NCI-H1417 treated with DMSO at 0.1 percent for 48 hours (cell line): ENCODE measurements around the gene ZDHHC8.

ENCODE experiments used
- DNase-seq: peaks from one replicate; lab custom pipeline; 2025; lab: John Stamatoyannopoulos, UW

ZDHHC8 gene

GRCh38 chr22:20131597-20131858, at the start of gene ZDHHC8:
Gene ZDHHC8, plus strand, starts transcription at chr22:20131804. Its CDS starts 144 bp downstream, at chr22:20131948.
- no peak for DNase-seq

DNA sequence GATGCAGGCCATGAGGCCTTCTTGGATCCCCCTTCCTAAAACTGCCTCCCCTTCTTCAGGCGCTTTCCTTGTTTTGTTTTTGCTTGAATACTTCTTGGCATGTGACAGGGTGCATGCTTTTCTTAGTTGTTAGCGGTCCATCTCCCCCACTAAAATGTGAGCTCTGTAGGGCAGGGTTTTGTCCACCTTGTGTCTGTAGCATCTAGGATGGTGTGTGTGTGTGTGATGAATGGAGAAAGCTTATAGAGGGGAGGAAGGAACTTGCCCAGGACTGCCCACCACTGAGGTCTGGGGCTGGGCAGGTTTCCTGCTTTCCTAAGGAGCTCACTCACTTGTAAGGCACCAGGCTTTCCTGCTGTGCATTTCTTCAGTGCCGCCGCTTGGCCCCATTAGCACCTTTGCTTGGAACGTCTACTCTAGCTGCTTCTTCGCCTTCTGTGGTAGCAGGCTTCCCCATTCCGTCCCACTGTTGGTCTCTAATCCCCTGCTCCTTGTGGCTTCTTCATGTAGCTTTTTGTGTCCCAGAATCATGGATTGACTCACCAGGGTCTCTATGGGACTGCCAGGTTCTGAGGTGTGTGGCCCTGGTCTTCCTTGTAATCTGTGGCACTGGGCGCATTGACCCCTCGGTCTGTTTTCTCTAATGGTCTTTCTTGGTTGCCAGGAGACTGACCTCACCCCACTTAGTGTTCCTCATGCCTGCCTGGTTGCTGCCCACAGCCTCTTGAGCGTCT, 48.3 kb upstream of the ZDHHC8 start:
- DNase-seq = no peak

DNA sequence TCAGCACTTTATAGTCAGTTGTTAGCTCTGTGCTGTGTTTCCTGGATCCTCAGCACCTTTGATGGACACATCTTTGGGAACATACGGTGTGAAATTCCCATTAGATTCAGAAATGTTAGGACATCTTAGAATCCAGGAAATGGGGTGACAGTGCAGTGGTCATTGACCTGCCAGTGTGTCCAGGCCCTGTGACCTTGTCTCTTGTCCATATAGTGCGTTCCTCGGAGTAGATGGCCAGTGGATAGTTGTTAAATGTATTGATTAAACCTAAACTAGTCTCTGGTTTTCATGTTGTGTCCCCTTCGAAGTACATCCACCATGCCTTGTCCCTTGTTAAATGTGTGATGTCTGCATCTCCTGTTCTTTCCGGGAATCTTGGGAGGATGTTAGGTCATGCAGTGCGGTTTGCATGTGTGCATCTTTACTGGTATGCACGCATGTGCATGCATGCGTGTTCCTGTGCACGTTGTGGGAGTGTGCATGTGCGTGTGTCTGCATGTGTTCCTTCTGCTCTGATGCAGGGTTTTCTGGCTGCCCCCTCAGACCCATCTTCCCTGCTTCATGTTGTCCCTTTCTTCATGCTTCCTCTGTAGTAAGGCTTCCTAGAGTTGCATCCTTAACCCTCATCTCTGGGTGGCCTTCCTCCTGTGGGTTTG, 47.6 kb upstream of the ZDHHC8 start:
- no peak for DNase-seq

DNA sequence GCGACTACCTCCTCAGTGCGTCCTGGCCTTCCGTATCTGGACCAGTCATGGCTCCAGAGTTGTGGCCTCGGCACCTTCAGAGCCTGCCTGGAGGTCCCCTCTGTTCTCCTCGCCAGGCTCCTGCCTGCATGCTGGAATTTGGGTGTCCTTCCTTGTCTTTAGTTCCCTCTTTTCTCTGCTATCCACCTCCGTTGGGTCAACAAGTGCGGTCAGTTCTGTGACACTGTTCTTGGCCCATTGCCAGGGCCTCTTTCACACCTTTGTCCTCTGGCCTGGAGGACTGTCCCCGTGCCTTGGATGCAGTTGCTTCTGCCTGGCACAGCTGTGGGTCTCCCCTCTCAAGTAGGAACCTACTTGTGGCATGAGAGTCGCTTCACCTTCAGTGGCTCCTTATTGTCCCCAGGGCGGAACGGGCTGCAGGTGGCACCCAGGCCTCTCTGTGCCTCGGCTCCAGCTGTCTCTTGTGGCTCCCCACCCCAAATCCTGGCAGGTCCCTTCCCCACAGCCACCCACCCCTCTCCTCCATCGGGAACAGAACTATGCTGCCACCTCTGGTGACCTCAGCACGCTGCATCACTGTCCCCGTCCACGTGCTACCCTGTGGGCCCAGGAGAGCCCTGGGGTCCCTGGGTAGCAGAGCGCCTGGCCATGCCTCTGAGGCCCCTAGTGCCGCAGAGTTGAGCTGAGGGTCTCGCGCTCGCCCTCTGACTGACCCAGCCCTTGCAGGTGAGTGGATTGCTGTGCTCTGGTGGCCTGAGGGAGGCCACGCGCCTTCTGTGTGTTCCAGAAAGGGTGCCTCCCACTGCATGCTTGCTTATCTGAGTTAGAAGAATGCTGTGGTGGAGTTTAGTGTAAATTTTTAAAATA, 46.8 kb upstream of the ZDHHC8 start:
- DNase-seq = no peak

DNA sequence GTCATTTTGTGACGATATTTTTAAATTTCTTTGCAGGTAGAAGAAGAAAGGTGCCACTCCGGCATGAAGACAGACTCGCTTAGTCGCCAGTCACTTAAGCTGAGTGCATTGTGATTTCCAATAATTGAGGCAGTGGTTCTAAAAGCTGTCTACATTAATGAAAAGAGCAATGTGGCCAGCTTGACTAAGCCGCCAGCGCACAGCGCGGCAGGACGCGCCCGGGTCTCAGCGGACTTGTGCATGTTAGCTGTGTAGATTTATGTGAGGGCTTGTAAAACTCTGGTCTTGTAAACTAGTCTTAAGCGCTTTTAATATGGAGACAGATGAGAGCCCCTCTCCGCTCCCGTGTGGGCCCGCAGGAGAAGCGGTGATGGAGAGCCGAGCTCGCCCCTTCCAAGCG, 46.0 kb upstream of the ZDHHC8 start:
- DNase-seq = no peak

DNA sequence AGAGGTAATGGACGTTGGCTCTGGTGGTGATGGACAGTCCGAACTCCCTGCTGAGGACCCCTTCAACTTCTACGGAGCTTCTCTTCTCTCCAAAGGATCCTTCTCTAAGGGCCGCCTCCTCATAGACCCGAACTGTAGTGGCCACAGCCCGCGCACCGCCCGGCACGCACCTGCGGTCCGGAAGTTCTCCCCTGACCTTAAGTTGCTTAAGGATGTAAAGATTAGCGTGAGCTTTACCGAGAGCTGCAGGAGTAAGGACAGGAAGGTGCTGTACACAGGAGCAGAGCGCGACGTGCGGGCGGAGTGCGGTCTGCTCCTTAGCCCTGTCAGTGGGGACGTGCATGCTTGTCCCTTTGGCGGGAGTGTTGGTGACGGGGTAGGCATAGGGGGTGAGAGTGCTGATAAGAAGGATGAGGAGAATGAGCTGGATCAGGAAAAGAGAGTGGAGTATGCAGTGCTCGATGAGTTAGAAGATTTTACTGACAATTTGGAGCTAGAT, 45.5 kb upstream of the ZDHHC8 start:
- DNase-seq = no peak

GRCh38 chr22:20086763-20087162, 44.8 kb upstream of the ZDHHC8 start:
- no peak for DNase-seq

GRCh38 chr22:20087319-20088262, 44.0 kb upstream of the ZDHHC8 start:
- DNase-seq = no peak

GRCh38 chr22:20088263-20088648, 43.3 kb upstream of the ZDHHC8 start:
- DNase-seq = no peak

- no peak for DNase-seq
Observed at GRCh38 chr22:20089226-20089976, 42.2 kb upstream of the ZDHHC8 start.

GRCh38 chr22:20089977-20090729, 41.5 kb upstream of the ZDHHC8 start:
- no peak for DNase-seq

DNA sequence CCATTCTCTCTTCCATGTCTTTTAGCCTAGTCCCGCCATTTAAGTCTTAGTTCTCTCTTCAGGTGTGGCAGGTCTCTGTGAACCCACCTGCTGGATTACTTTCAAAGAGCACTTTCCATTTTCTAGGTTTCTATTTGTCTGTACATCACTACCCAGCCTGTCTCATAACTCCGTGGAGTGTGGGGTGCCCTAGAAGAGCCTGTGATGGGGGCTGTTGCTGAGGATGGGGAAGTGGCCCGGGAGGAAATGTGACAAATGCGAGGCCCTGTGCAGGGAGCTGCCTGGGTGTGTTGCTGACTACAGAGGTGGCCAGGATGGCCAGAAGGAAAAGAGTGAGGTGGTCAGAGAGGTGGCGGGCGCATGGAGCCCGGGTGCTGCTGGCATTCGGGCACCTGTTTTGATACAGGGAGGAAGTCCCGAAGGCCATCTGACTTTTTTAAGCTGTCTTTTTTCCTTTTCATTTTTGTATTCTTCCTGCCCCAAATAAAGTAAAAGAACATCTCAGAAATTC, 40.8 kb upstream of the ZDHHC8 start:
- DNase-seq = no peak

GRCh38 chr22:20091690-20092476, 39.7 kb upstream of the ZDHHC8 start:
- DNase-seq = no peak

DNA sequence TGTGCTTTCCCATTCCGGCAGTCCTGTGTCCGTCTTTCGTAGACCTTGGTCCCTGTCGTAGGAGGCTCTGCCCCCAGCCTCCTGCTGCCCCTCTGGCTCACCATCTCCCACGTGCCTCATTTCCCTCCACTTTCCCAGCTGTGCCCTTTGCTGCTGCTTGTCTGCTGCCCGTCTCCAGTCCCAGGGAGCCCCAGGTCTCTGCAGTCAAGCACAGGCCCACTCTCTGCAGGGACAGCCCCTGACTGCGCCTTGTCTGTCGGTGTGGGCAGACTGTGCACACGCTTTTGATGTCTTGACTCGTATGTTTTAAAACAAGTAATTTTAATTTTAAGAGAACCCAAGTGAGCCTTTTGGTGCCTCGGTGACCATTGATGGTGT, 39.1 kb upstream of the ZDHHC8 start:
- DNase-seq = no peak

DNA sequence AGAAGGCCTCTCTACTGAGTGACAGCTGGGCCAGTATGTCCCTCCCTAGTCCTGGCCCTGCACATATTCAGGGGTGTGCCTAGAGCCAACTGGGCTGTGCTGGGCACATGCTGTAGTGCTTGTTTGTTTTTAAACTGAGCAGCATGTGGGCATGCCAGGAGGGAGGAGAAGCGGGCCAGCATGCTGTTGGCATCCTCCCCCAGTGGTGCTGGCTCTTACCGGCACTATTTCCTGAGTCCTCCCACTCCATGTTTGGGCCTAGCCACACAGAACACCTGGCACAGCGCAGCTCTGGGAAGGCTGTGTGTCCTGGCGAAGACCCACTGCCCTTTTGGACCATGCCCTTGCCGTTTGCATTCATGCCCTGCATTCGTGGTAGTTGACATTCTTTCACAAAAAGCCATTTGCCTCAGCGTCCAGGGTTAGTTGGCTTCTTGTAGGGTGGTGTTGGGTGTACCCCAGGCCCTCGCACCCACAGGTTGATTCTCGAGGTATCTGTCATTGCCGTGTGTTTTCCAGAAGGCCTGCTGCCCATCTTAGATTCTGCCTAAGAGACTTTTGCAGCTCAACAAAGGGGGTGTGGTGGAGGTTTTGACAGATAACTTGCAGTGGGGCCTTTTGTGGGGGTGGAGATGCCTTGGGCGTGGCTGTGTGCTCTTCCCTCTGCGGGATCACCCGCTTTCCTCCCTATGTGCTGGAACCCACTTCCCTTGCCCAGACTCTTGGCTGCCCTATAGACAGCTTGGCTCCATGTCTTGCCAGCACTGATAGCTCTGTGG, 38.0 kb upstream of the ZDHHC8 start:
- DNase-seq = no peak

- no peak for DNase-seq
Observed at GRCh38 chr22:20094197-20094807, 37.3 kb upstream of the ZDHHC8 start.

- no peak for DNase-seq
Observed at GRCh38 chr22:20095521-20095920, 36.1 kb upstream of the ZDHHC8 start.
